Stimulated activated CD8-positive, alpha-beta memory T cell treated with anti-CD3 and anti-CD28 coated beads, Interleukin-2, amount 100 ng/mL, for 48 hours (primary cell): ENCODE measurements around the gene GLRX.

Source experiments
- DNase-seq, 2 donors: peaks; one replicate each; pipeline ENCODE4 v3.0.0-alpha.2; 2020; ENCODE audit warnings: low read depth in 2 of 2

The GLRX gene

DNA sequence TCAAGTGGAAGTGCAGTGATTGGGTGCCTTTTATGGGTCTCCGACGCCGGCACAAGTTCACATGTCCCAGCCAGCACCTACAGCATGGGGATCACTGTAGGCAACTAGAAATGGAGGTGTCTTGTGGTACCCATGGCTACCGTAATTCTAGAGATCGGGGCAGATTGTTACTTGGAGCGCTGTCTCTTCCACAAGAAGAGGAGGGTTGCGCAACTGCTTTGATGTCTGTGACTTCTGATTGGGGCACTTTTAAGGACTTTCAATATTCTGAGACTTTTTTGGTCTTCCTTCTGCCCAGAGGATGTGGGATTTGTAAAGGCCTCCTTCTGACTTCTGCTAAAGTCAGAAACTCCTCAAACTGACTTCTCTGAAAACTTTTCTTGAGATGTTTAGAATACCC is 41.9 kb downstream of the GLRX start:
- DNase-seq = no peak

DNA sequence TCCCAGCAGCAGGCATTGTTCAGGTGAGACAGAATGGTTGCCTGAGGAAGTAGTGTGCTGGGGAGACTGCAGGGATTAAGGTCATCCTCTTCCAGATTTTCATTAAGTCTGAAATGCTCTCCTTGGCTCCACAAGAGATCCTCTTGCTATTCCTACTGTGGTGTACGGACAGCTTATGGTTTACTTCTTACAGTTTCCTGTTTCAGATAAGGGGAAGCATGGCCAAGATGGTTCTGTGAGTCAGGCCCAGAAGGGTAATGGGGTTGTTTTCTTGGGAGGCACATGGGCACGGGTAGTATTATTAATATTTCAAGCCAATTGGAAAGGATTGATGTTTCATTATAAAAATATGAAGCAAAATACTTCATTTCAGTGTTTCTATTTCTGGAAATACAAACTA is 42.9 kb downstream of the GLRX start:
- DNase-seq = no peak

DNA sequence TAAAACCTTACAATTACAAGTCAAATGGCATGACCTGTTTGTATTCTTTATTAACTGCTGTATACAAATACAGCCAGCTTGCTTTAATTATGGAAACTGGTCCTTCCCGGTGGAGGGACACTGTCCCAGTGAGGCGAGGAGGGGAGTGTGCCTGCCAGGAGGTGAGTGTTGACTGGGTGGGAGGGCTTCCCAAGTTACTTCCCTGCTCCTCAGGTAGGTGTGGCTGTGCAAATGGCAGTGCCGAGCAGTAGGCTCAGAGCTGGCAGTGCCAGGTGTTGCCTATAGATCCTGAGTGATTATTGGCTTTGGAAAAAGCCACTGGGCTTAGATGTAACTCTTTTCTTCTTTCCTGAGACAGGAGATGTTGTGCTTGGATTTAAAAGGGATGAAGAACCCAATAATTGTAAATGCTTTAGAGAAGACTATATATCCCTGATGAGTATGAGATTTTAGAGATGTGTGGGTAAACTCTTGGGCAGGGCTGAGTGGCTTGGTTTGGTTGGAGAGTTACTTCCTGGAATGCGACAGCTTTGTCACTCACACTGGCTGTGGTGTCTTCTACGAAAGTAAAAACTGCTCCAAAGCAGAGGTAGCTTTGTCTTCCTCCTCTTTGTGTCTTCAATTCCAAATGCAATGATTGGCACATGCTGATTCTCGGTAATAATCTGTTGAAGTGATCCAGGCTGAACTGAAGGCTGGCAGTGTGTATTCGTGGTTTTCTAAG is 43.7 kb downstream of the GLRX start:
- no peak for DNase-seq

DNA sequence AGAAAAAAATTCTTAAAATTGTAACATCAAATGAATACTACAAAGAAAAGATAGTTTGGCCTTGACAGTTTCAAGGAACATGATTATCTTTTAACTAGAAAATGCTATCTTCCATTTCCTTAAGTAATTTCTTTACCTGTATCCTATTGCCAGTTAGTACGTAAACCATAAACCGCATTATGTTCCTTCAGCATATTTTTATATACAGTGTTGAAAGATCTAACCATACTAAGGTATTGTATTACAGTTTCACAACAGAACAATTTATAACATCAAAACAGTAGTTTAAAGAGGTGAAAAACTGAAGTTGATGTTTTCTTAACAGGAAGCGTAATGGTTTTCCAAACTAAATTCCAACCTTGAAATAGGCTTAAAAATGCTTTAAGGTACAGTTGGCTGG is 45.1 kb downstream of the GLRX start:
- DNase-seq = no peak

DNA sequence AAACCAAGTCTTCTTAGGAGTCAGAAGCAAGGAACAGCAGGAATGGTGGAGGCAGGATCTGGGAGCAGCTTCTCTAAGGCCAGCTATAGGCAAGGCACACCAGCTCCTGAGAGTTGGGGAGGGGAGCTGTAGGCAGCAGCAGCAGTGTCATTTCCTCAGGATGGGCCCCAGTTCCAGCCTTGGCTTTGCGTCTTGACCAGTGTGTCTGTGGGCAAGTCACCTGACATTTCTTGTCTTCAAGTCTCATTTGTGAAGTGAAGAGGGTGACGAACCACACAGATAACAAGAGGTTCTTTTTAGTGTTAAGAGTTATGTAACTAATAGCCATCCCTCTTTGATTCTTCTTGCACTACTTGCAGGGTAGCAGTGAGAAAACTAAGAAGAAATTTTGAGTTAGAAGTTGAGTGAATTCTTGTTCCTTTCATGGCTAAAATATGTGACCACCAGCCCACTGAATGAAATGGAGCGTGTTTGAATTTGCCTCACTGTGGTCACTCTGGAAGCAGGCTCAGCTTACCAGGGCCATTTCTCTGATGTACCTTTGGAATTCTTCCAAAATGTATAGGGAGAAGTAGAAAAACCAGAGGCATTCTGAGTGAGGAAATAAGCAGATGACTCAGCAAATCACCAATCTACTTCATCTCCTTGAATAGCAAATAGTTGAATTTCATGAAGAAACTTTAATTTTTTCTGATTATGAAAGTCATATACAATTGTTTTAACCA is 49.0 kb downstream of the GLRX start:
- DNase-seq = no peak

DNA sequence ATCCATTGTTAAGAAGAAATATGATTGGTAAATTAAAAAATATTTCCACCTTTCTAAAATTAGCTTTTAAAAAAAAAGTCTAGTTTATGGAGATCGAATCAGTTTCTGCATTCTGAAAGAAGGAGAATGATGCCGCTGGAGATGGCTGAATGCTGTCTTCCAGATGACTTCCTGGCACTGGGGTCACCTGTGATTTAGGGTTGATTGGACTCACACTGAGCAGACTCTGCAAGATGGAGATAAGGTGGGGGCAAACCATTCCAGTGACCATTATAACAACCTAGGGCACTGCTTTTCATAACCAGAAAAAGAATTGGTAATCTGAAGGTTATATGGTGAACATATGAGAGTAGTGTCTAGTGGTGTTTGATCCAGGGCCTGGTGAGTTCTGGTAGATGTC is 50.6 kb downstream of the GLRX start:
- no peak for DNase-seq

DNA sequence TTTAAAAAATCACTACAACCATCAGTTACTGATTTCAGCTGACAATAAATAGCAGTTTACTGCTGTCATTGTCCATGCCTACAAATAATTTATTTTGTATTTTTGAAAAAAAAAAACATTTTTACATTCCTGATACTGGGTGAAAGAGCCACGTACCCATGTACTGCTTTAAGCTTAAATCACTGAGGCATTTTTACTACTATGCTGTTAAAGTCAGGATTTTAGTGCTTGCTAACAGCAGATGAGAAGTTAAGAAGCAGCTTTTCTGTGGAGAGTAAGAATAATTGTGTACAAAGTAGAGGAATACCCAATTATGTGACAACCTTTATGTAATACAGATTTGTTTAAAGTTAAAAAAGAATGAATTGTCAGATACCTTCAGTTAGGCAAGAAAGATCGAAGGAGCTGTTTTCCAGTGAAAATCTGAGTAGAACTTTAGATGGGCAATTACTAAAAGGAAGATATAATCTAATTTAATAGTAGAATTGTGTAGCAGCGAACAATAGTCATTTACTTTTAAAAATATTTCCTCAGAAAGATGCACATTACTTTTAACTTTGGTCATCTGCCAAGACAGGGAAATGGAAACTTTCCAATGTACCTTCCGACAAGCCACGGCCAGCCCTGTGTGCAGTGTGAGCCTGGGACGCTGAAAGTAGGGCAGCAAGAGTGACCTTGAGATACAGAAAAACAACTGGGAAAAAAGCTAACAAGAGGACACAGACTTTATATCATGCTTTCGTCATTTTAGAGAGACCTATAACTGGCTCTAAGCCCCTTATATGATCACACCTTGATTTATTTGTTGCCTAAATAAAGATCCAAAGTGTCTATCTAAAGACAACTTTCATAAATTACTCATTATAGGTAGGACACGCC is 51.5 kb downstream of the GLRX start:
- no peak for DNase-seq

DNA sequence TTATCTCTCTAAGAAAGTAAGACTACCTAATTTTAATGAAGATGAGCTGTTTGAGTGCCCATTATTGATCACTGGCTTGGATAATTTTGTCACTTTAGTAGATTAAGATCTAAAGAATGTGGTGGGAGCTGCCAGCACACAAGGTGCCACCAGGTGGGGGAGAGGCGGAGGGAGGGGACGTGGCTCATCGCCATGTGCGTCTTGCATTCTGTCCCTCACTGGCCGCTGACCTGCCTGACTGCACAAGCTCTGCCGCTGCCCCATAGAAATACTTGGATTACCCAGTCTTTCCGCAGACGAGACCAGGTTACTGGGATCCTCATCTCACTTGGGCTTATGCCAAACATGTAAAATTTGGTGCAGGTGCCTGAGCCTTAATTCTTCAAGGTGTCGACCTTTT is 53.8 kb downstream of the GLRX start:
- no peak for DNase-seq

DNA sequence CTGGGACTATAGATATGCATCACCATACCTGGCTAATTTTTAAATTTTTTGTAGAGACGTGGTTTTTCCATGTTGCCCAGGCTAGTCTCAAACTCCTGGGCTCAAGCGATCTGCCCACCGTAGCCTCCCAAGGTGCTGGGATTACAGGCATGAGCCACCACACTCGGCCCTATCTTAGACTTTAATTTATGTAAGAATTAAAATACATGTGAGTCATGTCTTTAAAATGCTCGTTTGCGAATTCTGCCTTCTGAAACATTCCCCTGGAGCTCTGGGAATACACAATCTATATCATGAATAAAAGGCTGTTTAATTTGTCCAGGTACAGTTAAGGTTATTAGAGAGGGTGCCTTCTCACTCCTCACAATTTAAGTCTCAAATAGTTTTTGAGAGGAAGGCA is 58.6 kb downstream of the GLRX start:
- no peak for DNase-seq
